Upper lobe of left lung (tissue), 4 donors: ENCODE measurements around the gene VSIR.

Source experiments
- CTCF ChIP-seq, 6 experiments: fragments of 450-650 bp in 4 of 6; fragments of 200-600 bp in 2 of 6; sonication (generic) in 2 of 6; IDR thresholded peaks; one replicate each; pipeline ENCODE4 v1.5.1; 2016 to 2019; ENCODE audit warnings: antibody characterized with exemption in 6 of 6
- EP300 ChIP-seq, 4 donors: sonication (generic); formaldehyde crosslinking; IDR thresholded peaks; one replicate each; pipeline ENCODE4 v1.5.1; 2017; ENCODE audit warnings: antibody characterized with exemption in 4 of 4, control low read depth in 2 of 4
- POLR2A ChIP-seq, 4 donors: fragments of 450-650 bp; IDR thresholded peaks; one replicate each; pipeline ENCODE4 v1.5.1; 2016 to 2017; ENCODE audit warnings: antibody characterized with exemption in 4 of 4, mild to moderate bottlenecking in 2 of 4

GRCh38 chr10:71790749-71791440 lies 17.6 kb upstream of the VSIR start:
- TF ChIP-seq CTCF (IDR thresholded peaks at IDR 0.05) (no peak), POLR2A (IDR thresholded peaks at IDR 0.05) (no peak), EP300 (IDR thresholded peaks at IDR 0.05) (no peak)
